Measurements from ENCODE around the gene PPP2R3A.
"Not testable (repeated sequence)": the region's sequence is repeated elsewhere in the genome, so short reads cannot be mapped to it uniquely, and the experiment has no call there.

PPP2R3A gene

DNA sequence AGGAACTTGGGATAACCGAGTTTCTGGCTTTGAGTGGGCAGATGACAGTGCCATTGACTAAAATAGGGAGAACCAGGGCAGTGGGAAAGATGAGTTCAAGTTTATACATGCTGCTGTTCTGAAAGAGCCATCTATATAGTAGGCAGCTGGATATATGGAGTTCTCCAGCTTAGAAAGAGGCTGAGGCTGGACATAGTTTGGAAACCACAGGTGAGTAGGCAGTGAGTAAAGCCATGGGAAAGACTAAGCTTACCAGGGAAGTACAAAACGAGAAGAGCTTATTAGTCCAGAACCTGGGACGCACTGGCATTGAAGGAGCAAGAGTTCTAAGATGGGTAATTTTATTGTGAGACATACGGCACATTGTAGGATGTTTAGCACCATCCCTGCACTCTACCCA is 176.4 kb downstream of the PPP2R3A start:
- TF ChIP-seq, protein P1, sequence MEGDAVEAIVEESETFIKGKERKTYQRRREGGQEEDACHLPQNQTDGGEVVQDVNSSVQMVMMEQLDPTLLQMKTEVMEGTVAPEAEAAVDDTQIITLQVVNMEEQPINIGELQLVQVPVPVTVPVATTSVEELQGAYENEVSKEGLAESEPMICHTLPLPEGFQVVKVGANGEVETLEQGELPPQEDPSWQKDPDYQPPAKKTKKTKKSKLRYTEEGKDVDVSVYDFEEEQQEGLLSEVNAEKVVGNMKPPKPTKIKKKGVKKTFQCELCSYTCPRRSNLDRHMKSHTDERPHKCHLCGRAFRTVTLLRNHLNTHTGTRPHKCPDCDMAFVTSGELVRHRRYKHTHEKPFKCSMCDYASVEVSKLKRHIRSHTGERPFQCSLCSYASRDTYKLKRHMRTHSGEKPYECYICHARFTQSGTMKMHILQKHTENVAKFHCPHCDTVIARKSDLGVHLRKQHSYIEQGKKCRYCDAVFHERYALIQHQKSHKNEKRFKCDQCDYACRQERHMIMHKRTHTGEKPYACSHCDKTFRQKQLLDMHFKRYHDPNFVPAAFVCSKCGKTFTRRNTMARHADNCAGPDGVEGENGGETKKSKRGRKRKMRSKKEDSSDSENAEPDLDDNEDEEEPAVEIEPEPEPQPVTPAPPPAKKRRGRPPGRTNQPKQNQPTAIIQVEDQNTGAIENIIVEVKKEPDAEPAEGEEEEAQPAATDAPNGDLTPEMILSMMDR (IDR thresholded peaks at IDR 0.05; ENCODE audit: borderline replicate concordance, insufficient read depth, low read depth, low read length): no peak
- H3K4me3 ChIP-seq (ENCODE audit: low read depth, low read length): no peak overlapping the region

DNA sequence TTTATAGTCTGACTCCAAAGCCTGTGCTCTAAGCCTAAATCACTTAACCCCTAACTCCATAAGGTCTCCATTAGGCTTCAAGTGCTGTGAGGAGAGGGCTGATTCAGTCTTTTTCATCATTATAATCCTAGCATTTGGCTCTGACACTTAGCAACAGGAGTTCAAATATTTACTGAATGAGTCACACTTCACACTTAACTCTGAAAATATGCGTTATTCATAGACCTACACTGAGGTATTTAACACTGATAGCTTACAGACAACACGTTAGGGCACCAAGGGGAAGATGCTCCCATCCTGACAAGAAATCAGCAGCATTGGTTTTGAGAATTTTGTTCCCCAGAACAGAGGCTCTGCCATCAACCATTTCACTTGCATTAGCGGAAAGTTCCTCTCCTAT is 177.1 kb downstream of the PPP2R3A start:
- H3K4me3 ChIP-seq (ENCODE audit: low read depth, low read length): no peak overlapping the region
- TF ChIP-seq, protein P1 (IDR thresholded peaks at IDR 0.05; ENCODE audit: borderline replicate concordance, insufficient read depth, low read depth, low read length): no peak

DNA sequence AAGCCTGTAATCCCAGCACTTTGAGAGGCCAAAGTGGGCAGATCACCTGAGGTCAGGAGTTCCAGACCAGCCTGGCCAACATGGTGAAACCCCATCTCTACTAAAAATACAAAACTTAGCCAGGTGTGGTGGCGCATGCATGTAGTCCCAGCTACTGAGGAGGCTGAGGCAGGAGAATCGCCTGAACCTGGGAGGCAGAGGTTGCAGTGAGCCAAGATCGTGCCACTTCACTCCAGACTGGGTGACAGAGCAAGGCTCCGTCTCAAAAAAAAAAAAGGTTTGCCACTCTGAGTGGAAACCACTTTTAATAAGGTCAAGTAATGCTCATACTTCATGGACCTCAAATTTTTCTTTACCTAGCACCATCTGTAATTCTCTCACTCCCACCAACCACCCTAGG is 178.9 kb downstream of the PPP2R3A start:
- not testable (repeated sequence) for H3K4me3 ChIP-seq (ENCODE audit: low read depth, low read length)

DNA sequence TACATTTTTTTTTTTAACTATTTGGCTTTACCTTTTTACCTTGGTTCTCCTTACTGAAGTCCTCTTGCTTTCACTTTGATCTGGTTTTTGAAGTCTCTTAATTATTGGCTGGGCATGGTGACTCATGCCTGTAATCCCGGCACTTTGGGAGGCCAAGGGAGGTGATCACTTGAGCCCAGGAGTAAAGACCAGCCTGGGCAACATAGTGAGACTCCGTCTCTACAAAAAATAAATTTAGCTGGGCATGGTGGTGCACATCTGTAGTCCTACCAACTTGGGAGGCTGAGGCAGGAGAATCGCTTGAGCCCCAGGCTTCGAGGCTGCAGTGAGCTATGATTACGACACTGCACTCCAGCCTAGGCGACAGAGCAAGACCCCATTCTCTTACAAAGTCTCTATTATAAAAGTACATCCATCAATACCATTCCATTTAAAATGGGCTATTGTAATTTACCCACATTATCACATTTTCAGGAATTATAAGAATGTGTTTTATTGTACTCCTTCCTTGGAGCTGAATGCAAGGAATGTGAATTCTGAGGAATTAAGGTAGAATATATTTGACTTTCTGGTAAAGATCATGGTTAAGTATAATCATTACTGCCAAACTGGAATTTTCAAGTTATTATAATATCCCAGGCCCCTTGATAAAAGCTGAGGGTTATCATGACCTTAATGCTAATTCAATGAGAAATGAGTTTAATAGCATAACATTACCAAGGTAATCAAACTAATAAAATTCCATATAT is 181.6 kb downstream of the PPP2R3A start:
- TF ChIP-seq, protein P1 (IDR thresholded peaks at IDR 0.05; ENCODE audit: borderline replicate concordance, insufficient read depth, low read depth, low read length): no peak
- no peak overlapping the region for H3K4me3 ChIP-seq (ENCODE audit: low read depth, low read length)

DNA sequence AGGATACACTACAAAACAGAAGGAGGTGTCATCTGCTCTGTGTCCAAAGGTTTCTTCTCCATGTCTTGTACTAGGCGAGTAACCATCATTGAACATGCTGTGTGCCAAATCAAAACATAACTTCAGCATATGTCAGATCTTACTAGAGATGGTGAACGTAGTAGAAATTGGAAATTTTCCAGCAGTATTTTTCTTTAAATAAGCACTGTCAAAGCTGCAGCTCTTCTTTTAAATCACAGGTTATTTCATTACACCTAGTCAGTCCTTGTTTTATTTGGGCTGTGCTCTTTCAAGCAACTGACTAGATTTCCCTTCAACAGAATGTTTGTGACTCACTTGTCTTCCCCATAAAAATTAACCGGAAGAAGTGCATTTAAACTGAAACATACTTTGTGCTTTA is 184.1 kb downstream of the PPP2R3A start:
- H3K4me3 ChIP-seq (ENCODE audit: low read depth, low read length): no peak overlapping the region
- TF ChIP-seq, protein P1 (IDR thresholded peaks at IDR 0.05; ENCODE audit: borderline replicate concordance, insufficient read depth, low read depth, low read length): no peak

DNA sequence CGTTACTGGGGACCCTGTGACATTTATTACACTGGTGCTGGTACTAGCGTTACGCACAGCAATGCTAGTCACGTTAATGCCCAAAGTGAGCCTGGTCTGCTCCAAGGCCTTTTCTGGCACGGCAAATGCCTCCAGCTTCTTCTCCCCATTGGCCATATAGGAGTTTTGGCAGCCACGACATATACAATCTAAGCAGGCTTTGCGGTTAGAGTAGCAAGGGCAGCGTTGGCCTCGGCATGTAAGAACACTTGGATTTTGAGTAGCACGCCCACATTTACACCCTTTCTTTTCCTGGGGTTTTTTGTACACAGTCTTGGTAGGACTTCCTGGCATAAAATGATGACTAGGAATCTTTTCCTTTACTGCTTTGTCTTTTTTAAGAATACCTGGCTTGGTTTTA is 185.7 kb downstream of the PPP2R3A start:
- TF ChIP-seq, protein P1 (IDR thresholded peaks at IDR 0.05; ENCODE audit: borderline replicate concordance, insufficient read depth, low read depth, low read length): no peak
- no peak overlapping the region for H3K4me3 ChIP-seq (ENCODE audit: low read depth, low read length)

DNA sequence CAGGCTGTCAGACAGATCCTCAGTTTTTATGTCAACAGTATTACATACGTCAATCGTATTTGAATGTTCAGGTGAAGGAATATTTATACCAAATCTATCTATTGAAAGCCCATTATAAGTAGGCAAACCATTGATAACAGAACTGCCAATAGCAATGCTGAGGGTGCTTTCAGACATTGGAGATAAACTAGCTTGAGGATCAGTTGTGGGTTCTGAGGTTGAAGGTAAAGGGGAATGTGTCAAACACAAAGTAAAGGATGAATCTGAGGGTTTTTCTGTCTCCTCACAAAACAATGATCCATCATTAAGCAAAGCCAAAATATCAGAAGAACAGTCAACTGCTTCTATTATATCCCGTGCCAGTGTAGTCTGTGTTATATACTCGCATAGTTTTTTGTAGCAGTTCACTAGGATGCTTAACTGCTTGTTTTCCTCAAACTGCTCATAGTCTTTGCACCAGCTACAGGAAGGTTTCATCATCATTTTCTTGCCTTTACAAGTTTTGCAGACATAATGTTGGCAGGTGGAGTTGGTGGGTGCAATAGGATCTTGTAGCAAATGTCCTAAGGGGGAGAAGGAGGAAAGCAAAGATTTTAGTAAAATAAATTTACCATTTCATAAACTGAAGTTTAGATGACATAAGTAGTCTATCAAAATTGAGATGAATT is 186.8 kb downstream of the PPP2R3A start:
- TF ChIP-seq, protein P1 (IDR thresholded peaks at IDR 0.05; ENCODE audit: borderline replicate concordance, insufficient read depth, low read depth, low read length): no peak

More for the DNA sequence above, 186.8 kb downstream of the PPP2R3A start:
- H3K4me3 ChIP-seq (ENCODE audit: low read depth, low read length): no peak overlapping the region
